H9 (cell line): ENCODE results near the gene COPS9. TPM values are rescaled to one million over a fixed set of nuclear protein-coding genes. Genes with fewer than 3 reads are reported as not detected.

Experiments
- DNase-seq: peaks from one replicate; pipeline ENCODE4 v3.0.0-alpha.2; 2017
- H2AFZ ChIP-seq: one replicate; pipeline ENCODE4 v1.6.1; 2013; ENCODE audit warnings: mild to moderate bottlenecking, low read length, control low read depth, moderate library complexity
- H2AK5ac ChIP-seq: 2 replicates; pipeline ENCODE4 v1.6.1; 2013; ENCODE audit warnings: low read length, control low read depth, mixed read lengths; ENCODE audit not compliant: insufficient read length
- H2BK120ac ChIP-seq: one replicate; pipeline ENCODE4 v1.6.1; 2013; ENCODE audit warnings: low read depth, mild to moderate bottlenecking, low read length, control low read depth, inconsistent platforms; ENCODE audit not compliant: poor library complexity, severe bottlenecking
- H2BK12ac ChIP-seq: 2 replicates; pipeline ENCODE4 v1.6.1; 2013; ENCODE audit warnings: low read length, control low read depth, mixed read lengths, low read depth; ENCODE audit not compliant: insufficient read length
- H2BK15ac ChIP-seq: 2 replicates; pipeline ENCODE4 v1.6.1; 2013; ENCODE audit warnings: low read depth, low read length, control low read depth
- H2BK20ac ChIP-seq: one replicate; pipeline ENCODE4 v1.6.1; 2013; ENCODE audit warnings: low read depth, mild to moderate bottlenecking, low read length, control low read depth, inconsistent platforms; ENCODE audit not compliant: poor library complexity, severe bottlenecking
- H2BK5ac ChIP-seq: 2 replicates; pipeline ENCODE4 v1.6.1; 2013; ENCODE audit warnings: low read length, control low read depth, mixed read lengths; ENCODE audit not compliant: insufficient read length
- H3K14ac ChIP-seq: 2 replicates; pipeline ENCODE4 v1.6.1; 2013; ENCODE audit warnings: low read length, control low read depth; ENCODE audit not compliant: insufficient read depth
- H3K18ac ChIP-seq: 2 replicates; pipeline ENCODE4 v1.6.1; 2013; ENCODE audit warnings: low read depth, mild to moderate bottlenecking, mixed read lengths, low read length, control low read depth; ENCODE audit not compliant: insufficient read length
- H3K23ac ChIP-seq: 2 replicates; pipeline ENCODE4 v1.6.1; 2013; ENCODE audit warnings: low read length, control low read depth, mixed read lengths, low read depth; ENCODE audit not compliant: insufficient read length
- H3K23me2 ChIP-seq: 2 replicates; pipeline ENCODE4 v1.6.1; 2013; ENCODE audit warnings: low read depth, mild to moderate bottlenecking, mixed read lengths, low read length, control low read depth; ENCODE audit not compliant: insufficient read length, poor library complexity, severe bottlenecking
- H3K27ac ChIP-seq: 2 replicates; pipeline ENCODE4 v1.5.1; 2013; ENCODE audit warnings: low read length, control low read depth, mixed read lengths, low read depth; ENCODE audit not compliant: insufficient read length
- H3K27me3 ChIP-seq: 2 replicates; pipeline ENCODE4 v1.6.1; 2013; ENCODE audit warnings: low read length, control low read depth, inconsistent platforms; ENCODE audit not compliant: insufficient read depth
- H3K4ac ChIP-seq: 2 replicates; pipeline ENCODE4 v1.6.1; 2013; ENCODE audit warnings: low read depth, mild to moderate bottlenecking, control low read depth, inconsistent platforms, low read length, moderate library complexity
- H3K4me1 ChIP-seq: 2 replicates; pipeline ENCODE4 v1.6.1; 2013; ENCODE audit warnings: low read length, control low read depth, inconsistent platforms; ENCODE audit not compliant: insufficient read depth
- H3K4me2 ChIP-seq: 2 replicates; pipeline ENCODE4 v1.6.1; 2013; ENCODE audit warnings: low read length, control low read depth, mixed read lengths; ENCODE audit not compliant: insufficient read length, insufficient read depth
- H3K56ac ChIP-seq: 2 replicates; pipeline ENCODE4 v1.6.1; 2013; ENCODE audit warnings: low read depth, mild to moderate bottlenecking, mixed read lengths, low read length, control low read depth; ENCODE audit not compliant: insufficient read length
- H3K79me1 ChIP-seq: 2 replicates; pipeline ENCODE4 v1.6.1; 2013; ENCODE audit warnings: low read depth, mild to moderate bottlenecking, moderate library complexity, low read length, control low read depth, inconsistent platforms; ENCODE audit not compliant: insufficient read depth, poor library complexity, severe bottlenecking
- H3K79me2 ChIP-seq: 2 replicates; pipeline ENCODE4 v1.6.1; 2013; ENCODE audit warnings: low read length, control low read depth, inconsistent platforms; ENCODE audit not compliant: insufficient read depth
- H3K9ac ChIP-seq: 2 replicates; pipeline ENCODE4 v1.6.1; 2013; ENCODE audit warnings: low read length, control low read depth, mixed read lengths; ENCODE audit not compliant: insufficient read length; ENCODE audit errors: extremely low read depth
- H3K9me3 ChIP-seq: one replicate; pipeline ENCODE4 v1.6.1; 2013; ENCODE audit warnings: low read depth, low read length, inconsistent platforms; ENCODE audit not compliant: control insufficient read depth
- H3T11ph ChIP-seq: one replicate; pipeline ENCODE4 v1.6.1; 2013; ENCODE audit warnings: mild to moderate bottlenecking, low read length, control low read depth, inconsistent platforms
- H4K20me1 ChIP-seq: one replicate; pipeline ENCODE4 v1.6.1; 2013; ENCODE audit not compliant: control insufficient read depth, insufficient read length, insufficient read depth
- H4K5ac ChIP-seq: 2 replicates; pipeline ENCODE4 v1.6.1; 2013; ENCODE audit warnings: low read depth, mild to moderate bottlenecking, mixed read lengths, low read length, control low read depth; ENCODE audit not compliant: insufficient read length
- H4K8ac ChIP-seq: replicated peaks from 2 replicates; pipeline ENCODE4 v1.6.1; 2013; ENCODE audit warnings: low read length, control low read depth, mixed read lengths, low read depth; ENCODE audit not compliant: insufficient read length
- H4K91ac ChIP-seq: 2 replicates; pipeline ENCODE4 v1.6.1; 2013; ENCODE audit warnings: low read depth, mild to moderate bottlenecking, moderate library complexity, mixed read lengths, low read length, control low read depth; ENCODE audit not compliant: insufficient read length
- H3K27ac Mint-ChIP-seq, 3 experiments: 2 replicates in 2 of 3; 3 replicates in 1 of 3; pipeline ENCODE4 v1.8.0; 2020 to 2021; ENCODE audit warnings: mixed read lengths in 3 of 3, mild to moderate bottlenecking in 1 of 3, moderate library complexity in 1 of 3
- H3K27me3 Mint-ChIP-seq: 2 replicates; pipeline ENCODE4 v1.8.0; 2021; ENCODE audit warnings: low read depth, mild to moderate bottlenecking, moderate library complexity, mixed read lengths
- H3K36me3 Mint-ChIP-seq, 3 experiments: 2 replicates in 2 of 3; 3 replicates in 1 of 3; pipeline ENCODE4 v1.8.0; 2020 to 2021; ENCODE audit warnings: low read depth in 3 of 3, mixed read lengths in 3 of 3; ENCODE audit not compliant: insufficient read depth in 1 of 3
- H3K4me1 Mint-ChIP-seq, 2 experiments: 2 replicates each; pipeline ENCODE4 v1.8.0; 2020; ENCODE audit warnings: mixed read lengths in 2 of 2
- H3K4me3 Mint-ChIP-seq, 2 experiments: 2 replicates in 1 of 2; 3 replicates in 1 of 2; pipeline ENCODE4 v1.8.0; 2020 to 2021; ENCODE audit warnings: mild to moderate bottlenecking in 2 of 2, mixed read lengths in 2 of 2, moderate library complexity in 1 of 2
- H3K9me3 Mint-ChIP-seq, 2 experiments: 2 replicates in 1 of 2; 3 replicates in 1 of 2; pipeline ENCODE4 v1.8.0; 2020; ENCODE audit warnings: mild to moderate bottlenecking in 2 of 2, mixed read lengths in 2 of 2, moderate library complexity in 1 of 2
- WGBS: extraction: QIAGEN DNeasy Blood & Tissue Kit; methylation state at CpG from one replicate; pipeline ENCODE4 v1.1.7; 2013; ENCODE audit warnings: missing lambda C conversion rate, low lambda C conversion rate, mixed read lengths; ENCODE audit not compliant: insufficient read length; ENCODE audit errors: extremely low coverage; 5-methylcytosine and 5-hydroxymethylcytosine counted together
- total RNA-seq: library from RNA; stranded (reverse); gene quantifications from 2 replicates; pipeline ENCODE4 v1.2.1, GENCODE V29; 2021
- TF ChIP-seq, protein P1 (sequence below): fragments of 200-600 bp; sonication (generic); conservative IDR thresholded peaks from 3 replicates; pipeline ENCODE4 v1.8.0; 2021; ENCODE audit warnings: antibody characterized with exemption, mild to moderate bottlenecking

The COPS9 gene
- total RNA-seq, 1 experiment from 2014 or later: 142 TPM

DNA sequence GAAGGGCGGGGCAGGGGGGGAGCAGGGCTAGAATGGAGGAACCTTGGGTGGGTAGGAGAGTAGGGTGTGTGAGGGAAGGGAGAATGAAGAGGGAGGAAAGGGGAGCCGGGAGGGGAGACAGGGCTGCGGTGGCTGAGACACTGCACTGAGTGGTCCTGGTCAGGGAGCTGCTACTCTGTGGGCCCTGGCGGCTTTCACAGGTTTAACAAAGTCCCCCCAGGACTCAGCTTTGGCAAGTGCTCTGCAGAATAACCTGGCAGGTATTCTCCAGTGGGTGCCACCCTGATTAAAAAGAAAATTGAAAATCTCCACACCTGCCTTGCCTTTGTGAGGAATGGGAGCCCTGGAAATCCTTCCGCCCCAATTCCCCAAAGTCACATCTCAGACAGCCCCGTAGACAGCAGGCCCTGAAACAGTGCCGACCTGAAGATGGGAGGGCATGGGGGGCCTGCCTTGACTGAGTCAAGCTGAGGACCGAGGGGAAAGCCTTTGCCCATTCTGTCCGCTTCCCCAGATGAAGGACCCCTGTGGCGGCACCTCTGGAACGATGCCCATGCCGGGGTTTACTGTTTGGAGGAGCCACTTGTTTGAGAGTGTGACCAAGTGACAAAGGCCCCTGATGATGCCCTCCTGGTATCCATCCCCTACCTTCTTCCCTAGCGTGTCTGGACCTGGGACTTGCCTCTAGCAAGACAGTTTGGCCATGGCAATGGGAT is 47.9 kb upstream of the COPS9 start:
- Histone ChIP-seq H2BK15ac (no peak overlapping the region), H3K27me3 (no peaks in the 10 kb centered on the region), H2BK12ac (no peak overlapping the region), H3T11ph (no peak overlapping the region), H3K56ac (no peak overlapping the region), H4K5ac (no peak overlapping the region), H3K79me1 (no peaks in the 10 kb centered on the region), H3K9ac (no peak overlapping the region), H3K27ac (no peak overlapping the region), H2BK20ac (no peak overlapping the region), H3K4ac (no peak overlapping the region), H3K9me3 (peaks cover 13% of the 10 kb centered on the region), H4K20me1 (no peaks in the 10 kb centered on the region), H3K23ac (no peak overlapping the region), H4K91ac (no peak overlapping the region), H3K4me1 (no peaks in the 10 kb centered on the region), H2BK120ac (no peak overlapping the region), H3K23me2 (no peaks in the 10 kb centered on the region), H3K79me2 (no peaks in the 10 kb centered on the region), H4K8ac (no peak overlapping the region), H3K18ac (no peak overlapping the region), H2BK5ac (no peak overlapping the region), H3K4me2 (no peak overlapping the region), H2AK5ac (no peak overlapping the region), H3K14ac (no peak overlapping the region), H2AFZ (no peak overlapping the region)
- Mint-ChIP-seq H3K4me3 (no peak overlapping the region), H3K36me3 (peaks cover 2 to 17% (median 2%) of the 10 kb centered on the region in 3 experiments; a peak in 4 of 7 replicates), H3K27ac (no peak overlapping the region), H3K4me1 (peaks cover 0 to 5% of the 10 kb centered on the region in 2 experiments; a peak in 1 of 4 replicates), H3K9me3 (peaks cover 25 to 32% of the 10 kb centered on the region in 2 experiments), H3K27me3 (peaks cover 24% of the 10 kb centered on the region)
- DNase-seq: no peak
- no CpG with 5 or more reads among the region's 13 CpGs for WGBS
- TF ChIP-seq, protein P1, sequence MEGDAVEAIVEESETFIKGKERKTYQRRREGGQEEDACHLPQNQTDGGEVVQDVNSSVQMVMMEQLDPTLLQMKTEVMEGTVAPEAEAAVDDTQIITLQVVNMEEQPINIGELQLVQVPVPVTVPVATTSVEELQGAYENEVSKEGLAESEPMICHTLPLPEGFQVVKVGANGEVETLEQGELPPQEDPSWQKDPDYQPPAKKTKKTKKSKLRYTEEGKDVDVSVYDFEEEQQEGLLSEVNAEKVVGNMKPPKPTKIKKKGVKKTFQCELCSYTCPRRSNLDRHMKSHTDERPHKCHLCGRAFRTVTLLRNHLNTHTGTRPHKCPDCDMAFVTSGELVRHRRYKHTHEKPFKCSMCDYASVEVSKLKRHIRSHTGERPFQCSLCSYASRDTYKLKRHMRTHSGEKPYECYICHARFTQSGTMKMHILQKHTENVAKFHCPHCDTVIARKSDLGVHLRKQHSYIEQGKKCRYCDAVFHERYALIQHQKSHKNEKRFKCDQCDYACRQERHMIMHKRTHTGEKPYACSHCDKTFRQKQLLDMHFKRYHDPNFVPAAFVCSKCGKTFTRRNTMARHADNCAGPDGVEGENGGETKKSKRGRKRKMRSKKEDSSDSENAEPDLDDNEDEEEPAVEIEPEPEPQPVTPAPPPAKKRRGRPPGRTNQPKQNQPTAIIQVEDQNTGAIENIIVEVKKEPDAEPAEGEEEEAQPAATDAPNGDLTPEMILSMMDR: no peak
